H9 (cell line): ENCODE results near the gene MORC1. TPM values are rescaled to one million over a fixed set of nuclear protein-coding genes. Genes with fewer than 3 reads are reported as not detected.

Source experiments
- DNase-seq: peaks from one replicate; pipeline ENCODE4 v3.0.0-alpha.2; 2017
- H2AFZ ChIP-seq: one replicate; pipeline ENCODE4 v1.6.1; 2013; ENCODE audit warnings: mild to moderate bottlenecking, low read length, control low read depth, moderate library complexity
- H2AK5ac ChIP-seq: 2 replicates; pipeline ENCODE4 v1.6.1; 2013; ENCODE audit warnings: low read length, control low read depth, mixed read lengths; ENCODE audit not compliant: insufficient read length
- H2BK120ac ChIP-seq: one replicate; pipeline ENCODE4 v1.6.1; 2013; ENCODE audit warnings: low read depth, mild to moderate bottlenecking, low read length, control low read depth, inconsistent platforms; ENCODE audit not compliant: poor library complexity, severe bottlenecking
- H2BK12ac ChIP-seq: 2 replicates; pipeline ENCODE4 v1.6.1; 2013; ENCODE audit warnings: low read length, control low read depth, mixed read lengths, low read depth; ENCODE audit not compliant: insufficient read length
- H2BK15ac ChIP-seq: 2 replicates; pipeline ENCODE4 v1.6.1; 2013; ENCODE audit warnings: low read depth, low read length, control low read depth
- H2BK20ac ChIP-seq: one replicate; pipeline ENCODE4 v1.6.1; 2013; ENCODE audit warnings: low read depth, mild to moderate bottlenecking, low read length, control low read depth, inconsistent platforms; ENCODE audit not compliant: poor library complexity, severe bottlenecking
- H2BK5ac ChIP-seq: 2 replicates; pipeline ENCODE4 v1.6.1; 2013; ENCODE audit warnings: low read length, control low read depth, mixed read lengths; ENCODE audit not compliant: insufficient read length
- H3K14ac ChIP-seq: 2 replicates; pipeline ENCODE4 v1.6.1; 2013; ENCODE audit warnings: low read length, control low read depth; ENCODE audit not compliant: insufficient read depth
- H3K18ac ChIP-seq: 2 replicates; pipeline ENCODE4 v1.6.1; 2013; ENCODE audit warnings: low read depth, mild to moderate bottlenecking, mixed read lengths, low read length, control low read depth; ENCODE audit not compliant: insufficient read length
- H3K23ac ChIP-seq: 2 replicates; pipeline ENCODE4 v1.6.1; 2013; ENCODE audit warnings: low read length, control low read depth, mixed read lengths, low read depth; ENCODE audit not compliant: insufficient read length
- H3K23me2 ChIP-seq: 2 replicates; pipeline ENCODE4 v1.6.1; 2013; ENCODE audit warnings: low read depth, mild to moderate bottlenecking, mixed read lengths, low read length, control low read depth; ENCODE audit not compliant: insufficient read length, poor library complexity, severe bottlenecking
- H3K27ac ChIP-seq: 2 replicates; pipeline ENCODE4 v1.5.1; 2013; ENCODE audit warnings: low read length, control low read depth, mixed read lengths, low read depth; ENCODE audit not compliant: insufficient read length
- H3K27me3 ChIP-seq: 2 replicates; pipeline ENCODE4 v1.6.1; 2013; ENCODE audit warnings: low read length, control low read depth, inconsistent platforms; ENCODE audit not compliant: insufficient read depth
- H3K4ac ChIP-seq: 2 replicates; pipeline ENCODE4 v1.6.1; 2013; ENCODE audit warnings: low read depth, mild to moderate bottlenecking, control low read depth, inconsistent platforms, low read length, moderate library complexity
- H3K4me1 ChIP-seq: 2 replicates; pipeline ENCODE4 v1.6.1; 2013; ENCODE audit warnings: low read length, control low read depth, inconsistent platforms; ENCODE audit not compliant: insufficient read depth
- H3K4me2 ChIP-seq: 2 replicates; pipeline ENCODE4 v1.6.1; 2013; ENCODE audit warnings: low read length, control low read depth, mixed read lengths; ENCODE audit not compliant: insufficient read length, insufficient read depth
- H3K56ac ChIP-seq: 2 replicates; pipeline ENCODE4 v1.6.1; 2013; ENCODE audit warnings: low read depth, mild to moderate bottlenecking, mixed read lengths, low read length, control low read depth; ENCODE audit not compliant: insufficient read length
- H3K79me1 ChIP-seq: 2 replicates; pipeline ENCODE4 v1.6.1; 2013; ENCODE audit warnings: low read depth, mild to moderate bottlenecking, moderate library complexity, low read length, control low read depth, inconsistent platforms; ENCODE audit not compliant: insufficient read depth, poor library complexity, severe bottlenecking
- H3K79me2 ChIP-seq: 2 replicates; pipeline ENCODE4 v1.6.1; 2013; ENCODE audit warnings: low read length, control low read depth, inconsistent platforms; ENCODE audit not compliant: insufficient read depth
- H3K9ac ChIP-seq: 2 replicates; pipeline ENCODE4 v1.6.1; 2013; ENCODE audit warnings: low read length, control low read depth, mixed read lengths; ENCODE audit not compliant: insufficient read length; ENCODE audit errors: extremely low read depth
- H3K9me3 ChIP-seq: one replicate; pipeline ENCODE4 v1.6.1; 2013; ENCODE audit warnings: low read depth, low read length, inconsistent platforms; ENCODE audit not compliant: control insufficient read depth
- H3T11ph ChIP-seq: one replicate; pipeline ENCODE4 v1.6.1; 2013; ENCODE audit warnings: mild to moderate bottlenecking, low read length, control low read depth, inconsistent platforms
- H4K20me1 ChIP-seq: one replicate; pipeline ENCODE4 v1.6.1; 2013; ENCODE audit not compliant: control insufficient read depth, insufficient read length, insufficient read depth
- H4K5ac ChIP-seq: 2 replicates; pipeline ENCODE4 v1.6.1; 2013; ENCODE audit warnings: low read depth, mild to moderate bottlenecking, mixed read lengths, low read length, control low read depth; ENCODE audit not compliant: insufficient read length
- H4K8ac ChIP-seq: replicated peaks from 2 replicates; pipeline ENCODE4 v1.6.1; 2013; ENCODE audit warnings: low read length, control low read depth, mixed read lengths, low read depth; ENCODE audit not compliant: insufficient read length
- H4K91ac ChIP-seq: 2 replicates; pipeline ENCODE4 v1.6.1; 2013; ENCODE audit warnings: low read depth, mild to moderate bottlenecking, moderate library complexity, mixed read lengths, low read length, control low read depth; ENCODE audit not compliant: insufficient read length
- H3K27ac Mint-ChIP-seq, 3 experiments: 2 replicates in 2 of 3; 3 replicates in 1 of 3; pipeline ENCODE4 v1.8.0; 2020 to 2021; ENCODE audit warnings: mixed read lengths in 3 of 3, mild to moderate bottlenecking in 1 of 3, moderate library complexity in 1 of 3
- H3K27me3 Mint-ChIP-seq: 2 replicates; pipeline ENCODE4 v1.8.0; 2021; ENCODE audit warnings: low read depth, mild to moderate bottlenecking, moderate library complexity, mixed read lengths
- H3K36me3 Mint-ChIP-seq, 3 experiments: 2 replicates in 2 of 3; 3 replicates in 1 of 3; pipeline ENCODE4 v1.8.0; 2020 to 2021; ENCODE audit warnings: low read depth in 3 of 3, mixed read lengths in 3 of 3; ENCODE audit not compliant: insufficient read depth in 1 of 3
- H3K4me1 Mint-ChIP-seq, 2 experiments: 2 replicates each; pipeline ENCODE4 v1.8.0; 2020; ENCODE audit warnings: mixed read lengths in 2 of 2
- H3K4me3 Mint-ChIP-seq, 2 experiments: 2 replicates in 1 of 2; 3 replicates in 1 of 2; pipeline ENCODE4 v1.8.0; 2020 to 2021; ENCODE audit warnings: mild to moderate bottlenecking in 2 of 2, mixed read lengths in 2 of 2, moderate library complexity in 1 of 2
- H3K9me3 Mint-ChIP-seq, 2 experiments: 2 replicates in 1 of 2; 3 replicates in 1 of 2; pipeline ENCODE4 v1.8.0; 2020; ENCODE audit warnings: mild to moderate bottlenecking in 2 of 2, mixed read lengths in 2 of 2, moderate library complexity in 1 of 2
- CTCF ChIP-seq: fragments of 200-600 bp; sonication (generic); conservative IDR thresholded peaks from 3 replicates; pipeline ENCODE4 v1.8.0; 2021; ENCODE audit warnings: antibody characterized with exemption, mild to moderate bottlenecking
- WGBS: extraction: QIAGEN DNeasy Blood & Tissue Kit; methylation state at CpG from one replicate; pipeline ENCODE4 v1.1.7; 2013; ENCODE audit warnings: missing lambda C conversion rate, low lambda C conversion rate, mixed read lengths; ENCODE audit not compliant: insufficient read length; ENCODE audit errors: extremely low coverage; 5-methylcytosine and 5-hydroxymethylcytosine counted together
- total RNA-seq: library from RNA; stranded (reverse); gene quantifications from 2 replicates; pipeline ENCODE4 v1.2.1, GENCODE V29; 2021

The MORC1 gene
- total RNA-seq, 1 experiment from 2014 or later = not detected

GRCh38 chr3:109059264-109059663 is 58.7 kb downstream of the MORC1 start:
- Histone ChIP-seq H3T11ph (no peak overlapping the region), H2BK12ac (no peak overlapping the region), H3K14ac (no peak overlapping the region), H2BK5ac (no peak overlapping the region), H2AFZ (no peak overlapping the region), H3K4me2 (no peak overlapping the region), H3K23ac (no peak overlapping the region), H3K9ac (no peak overlapping the region), H2BK120ac (no peak overlapping the region), H2AK5ac (no peak overlapping the region), H4K5ac (no peak overlapping the region), H3K79me1 (no peaks in the 10 kb centered on the region), H4K91ac (no peak overlapping the region), H3K23me2 (no peaks in the 10 kb centered on the region), H4K8ac (no peak overlapping the region), H3K27me3 (no peaks in the 10 kb centered on the region), H3K27ac (no peak overlapping the region), H3K79me2 (no peaks in the 10 kb centered on the region), H3K4me1 (peaks cover 2% of the 10 kb centered on the region; the same call in 1 of the 2 replicates), H3K56ac (no peak overlapping the region), H3K18ac (no peak overlapping the region), H4K20me1 (no peaks in the 10 kb centered on the region), H3K4ac (no peak overlapping the region), H2BK20ac (no peak overlapping the region), H2BK15ac (no peak overlapping the region), H3K9me3 (no peaks in the 10 kb centered on the region)
- no peaks in the 10 kb centered on the region; a peak in 1 of 5 replicates for H3K9me3 Mint-ChIP-seq
- no peak overlapping the region for H3K4me3 Mint-ChIP-seq
- H3K36me3 Mint-ChIP-seq = no peaks in the 10 kb centered on the region
- no peak for DNase-seq
- WGBS = no CpG with 5 or more reads among the region's 5 CpGs
- no peak overlapping the region for H3K27ac Mint-ChIP-seq
- no peak for TF ChIP-seq CTCF
- no peaks in the 10 kb centered on the region for H3K27me3 Mint-ChIP-seq
- peaks cover 2 to 10% of the 10 kb centered on the region in 2 experiments; a peak in 3 of 4 replicates for H3K4me1 Mint-ChIP-seq
